ENCODE results near the gene RORC.

Gene RORC

GRCh38 chr1:151814426-151814825 is 17.2 kb downstream of the RORC start:
- no peak for TF ChIP-seq EZH2 (IDR thresholded peaks at IDR 0.05; ENCODE audit: borderline replicate concordance, low read length)
- TF ChIP-seq, protein P1, sequence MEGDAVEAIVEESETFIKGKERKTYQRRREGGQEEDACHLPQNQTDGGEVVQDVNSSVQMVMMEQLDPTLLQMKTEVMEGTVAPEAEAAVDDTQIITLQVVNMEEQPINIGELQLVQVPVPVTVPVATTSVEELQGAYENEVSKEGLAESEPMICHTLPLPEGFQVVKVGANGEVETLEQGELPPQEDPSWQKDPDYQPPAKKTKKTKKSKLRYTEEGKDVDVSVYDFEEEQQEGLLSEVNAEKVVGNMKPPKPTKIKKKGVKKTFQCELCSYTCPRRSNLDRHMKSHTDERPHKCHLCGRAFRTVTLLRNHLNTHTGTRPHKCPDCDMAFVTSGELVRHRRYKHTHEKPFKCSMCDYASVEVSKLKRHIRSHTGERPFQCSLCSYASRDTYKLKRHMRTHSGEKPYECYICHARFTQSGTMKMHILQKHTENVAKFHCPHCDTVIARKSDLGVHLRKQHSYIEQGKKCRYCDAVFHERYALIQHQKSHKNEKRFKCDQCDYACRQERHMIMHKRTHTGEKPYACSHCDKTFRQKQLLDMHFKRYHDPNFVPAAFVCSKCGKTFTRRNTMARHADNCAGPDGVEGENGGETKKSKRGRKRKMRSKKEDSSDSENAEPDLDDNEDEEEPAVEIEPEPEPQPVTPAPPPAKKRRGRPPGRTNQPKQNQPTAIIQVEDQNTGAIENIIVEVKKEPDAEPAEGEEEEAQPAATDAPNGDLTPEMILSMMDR (IDR thresholded peaks at IDR 0.05; ENCODE audit: low read length) = no peak
- H3K9me3 ChIP-seq (ENCODE audit: low read length) = no peaks in the 10 kb centered on the region
- no peak overlapping the region for H3K9ac ChIP-seq (ENCODE audit: low read length)
- no peaks in the 10 kb centered on the region for H3K36me3 ChIP-seq (ENCODE audit: insufficient read depth, low read length)
- H4K20me1 ChIP-seq (ENCODE audit: insufficient read depth, low read length) = no peaks in the 10 kb centered on the region
- no peaks in the 10 kb centered on the region for H3K79me2 ChIP-seq (ENCODE audit: insufficient read depth, low read length)
- H3K27ac ChIP-seq (ENCODE audit: low read depth, low read length, poor library complexity, severe bottlenecking) = no peak overlapping the region
- H2AFZ ChIP-seq (ENCODE audit: low read length) = no peak overlapping the region
- H3K9me2 ChIP-seq (ENCODE audit: low read depth, low read length) = no peaks in the 10 kb centered on the region
- no peak overlapping the region for H3K4me2 ChIP-seq (ENCODE audit: low read length)
- H3K27me3 ChIP-seq (ENCODE audit: insufficient read depth, low read length) = 0 out of 2 replicates have a peak, but pooled peaks cover 10% of the 10 kb centered on the region
- H3K4me3 ChIP-seq (ENCODE audit: low read depth, low read length, poor library complexity, severe bottlenecking) = no peak overlapping the region
- H3K4me1 ChIP-seq (ENCODE audit: insufficient read depth, low read length, severe bottlenecking) = no peaks in the 10 kb centered on the region
- H3F3A ChIP-seq (ENCODE audit: insufficient read depth, low read length) = no peaks in the 10 kb centered on the region

GRCh38 chr1:151813271-151813977 is 18.2 kb downstream of the RORC start:
- Histone ChIP-seq H3K9ac (ENCODE audit: low read length) (no peak overlapping the region), H3F3A (ENCODE audit: insufficient read depth, low read length) (no peaks in the 10 kb centered on the region), H3K9me3 (ENCODE audit: low read length) (no peaks in the 10 kb centered on the region), H3K27me3 (ENCODE audit: insufficient read depth, low read length) (0 out of 2 replicates have a peak, but pooled peaks cover 5% of the 10 kb centered on the region), H3K9me2 (ENCODE audit: low read depth, low read length) (no peaks in the 10 kb centered on the region), H4K20me1 (ENCODE audit: insufficient read depth, low read length) (no peaks in the 10 kb centered on the region), H3K4me3 (ENCODE audit: low read depth, low read length, poor library complexity, severe bottlenecking) (no peak overlapping the region), H3K36me3 (ENCODE audit: insufficient read depth, low read length) (no peaks in the 10 kb centered on the region), H3K4me2 (ENCODE audit: low read length) (no peak overlapping the region), H3K4me1 (ENCODE audit: insufficient read depth, low read length, severe bottlenecking) (no peaks in the 10 kb centered on the region), H3K79me2 (ENCODE audit: insufficient read depth, low read length) (no peaks in the 10 kb centered on the region), H3K27ac (ENCODE audit: low read depth, low read length, poor library complexity, severe bottlenecking) (no peak overlapping the region), H2AFZ (ENCODE audit: low read length) (no peak overlapping the region)
- TF ChIP-seq EZH2 (IDR thresholded peaks at IDR 0.05; ENCODE audit: borderline replicate concordance, low read length) = no peak
- TF ChIP-seq, protein P1 (IDR thresholded peaks at IDR 0.05; ENCODE audit: low read length) = no peak

DNA sequence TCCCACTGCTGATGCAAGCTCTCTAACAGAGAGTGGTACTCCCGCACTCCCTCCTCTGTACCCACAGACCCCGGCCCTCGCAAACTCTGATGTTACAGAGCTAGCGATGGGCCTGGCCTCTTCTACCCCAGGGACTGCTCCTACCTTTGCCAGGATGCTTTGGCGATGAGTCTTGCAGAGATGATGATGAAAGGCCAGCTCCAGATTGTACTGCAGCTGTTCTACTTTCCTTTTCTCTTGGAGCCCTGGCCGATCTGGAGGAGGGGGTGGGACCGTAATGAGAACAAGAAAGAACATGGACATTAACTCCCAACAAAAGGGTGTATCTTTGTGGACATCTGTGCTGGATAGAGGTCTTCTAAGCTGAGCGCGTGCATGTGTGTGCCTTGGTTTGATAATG is 20.4 kb downstream of the RORC start:
- Histone ChIP-seq H4K20me1 (ENCODE audit: insufficient read depth, low read length) (no peaks in the 10 kb centered on the region), H3K9ac (ENCODE audit: low read length) (no peak overlapping the region), H3K27me3 (ENCODE audit: insufficient read depth, low read length) (0 out of 2 replicates have a peak, but pooled peaks cover 6% of the 10 kb centered on the region), H2AFZ (ENCODE audit: low read length) (no peak overlapping the region), H3K4me3 (ENCODE audit: low read depth, low read length, poor library complexity, severe bottlenecking) (no peak overlapping the region), H3K9me3 (ENCODE audit: low read length) (no peaks in the 10 kb centered on the region), H3K4me2 (ENCODE audit: low read length) (no peak overlapping the region), H3K27ac (ENCODE audit: low read depth, low read length, poor library complexity, severe bottlenecking) (no peak overlapping the region), H3K79me2 (ENCODE audit: insufficient read depth, low read length) (no peaks in the 10 kb centered on the region), H3K4me1 (ENCODE audit: insufficient read depth, low read length, severe bottlenecking) (no peaks in the 10 kb centered on the region), H3K9me2 (ENCODE audit: low read depth, low read length) (no peaks in the 10 kb centered on the region), H3F3A (ENCODE audit: insufficient read depth, low read length) (no peaks in the 10 kb centered on the region), H3K36me3 (ENCODE audit: insufficient read depth, low read length) (no peaks in the 10 kb centered on the region)
- TF ChIP-seq, protein P1 (IDR thresholded peaks at IDR 0.05; ENCODE audit: low read length) = no peak
- no peak for TF ChIP-seq EZH2 (IDR thresholded peaks at IDR 0.05; ENCODE audit: borderline replicate concordance, low read length)
